Astrocyte (in vitro differentiated cells and primary cell): ENCODE data around the gene RRH. TPM values are rescaled to one million over a fixed set of nuclear protein-coding genes. Genes with fewer than 3 reads are reported as not detected.
"Not testable (repeated sequence)": the region's sequence is repeated elsewhere in the genome, so short reads cannot be mapped to it uniquely, and the experiment has no call there.

Source experiments
- DNase-seq: peaks from one replicate; pipeline ENCODE4 v3.0.0-alpha.2; 2010; ENCODE audit warnings: low read depth
- FAIRE-seq: peaks from 2 replicates; lab custom pipeline; 2011; peaks lifted over from hg19 to GRCh38; lab: Jason Lieb, UNC
- H2AFZ ChIP-seq: 2 replicates; pipeline ENCODE4 v1.6.0; 2012; ENCODE audit warnings: low read depth, low read length, inconsistent platforms
- H3K27ac ChIP-seq: 2 replicates; pipeline ENCODE4 v1.5.1; 2011; ENCODE audit warnings: low read depth, low read length, inconsistent platforms
- H3K27me3 ChIP-seq: 2 replicates; pipeline ENCODE4 v1.6.0; 2011; ENCODE audit warnings: low read length, inconsistent platforms; ENCODE audit not compliant: insufficient read depth
- H3K36me3 ChIP-seq: 2 replicates; pipeline ENCODE4 v1.5.1; 2011; ENCODE audit warnings: low read length, inconsistent platforms; ENCODE audit not compliant: insufficient read depth
- H3K4me1 ChIP-seq: 2 replicates; pipeline ENCODE4 v1.5.1; 2011; ENCODE audit warnings: low read length, inconsistent platforms; ENCODE audit not compliant: insufficient read depth
- H3K4me2 ChIP-seq: 2 replicates; pipeline ENCODE4 v1.6.0; 2012; ENCODE audit warnings: low read length, inconsistent platforms
- H3K4me3 ChIP-seq: 2 replicates; pipeline ENCODE4 v1.5.1; 2011; ENCODE audit warnings: low read depth, mild to moderate bottlenecking, low read length, inconsistent platforms; ENCODE audit not compliant: insufficient read depth
- H3K79me2 ChIP-seq: 2 replicates; pipeline ENCODE4 v1.6.0; 2012; ENCODE audit warnings: mild to moderate bottlenecking, low read length, inconsistent platforms; ENCODE audit not compliant: insufficient read depth
- H3K9ac ChIP-seq: 2 replicates; pipeline ENCODE4 v1.6.0; 2012; ENCODE audit warnings: mild to moderate bottlenecking, low read length, inconsistent platforms
- H3K9me3 ChIP-seq: 2 replicates; pipeline ENCODE4 v1.5.1; 2012; ENCODE audit warnings: low read depth, mild to moderate bottlenecking, low read length, inconsistent platforms; ENCODE audit not compliant: insufficient read depth
- H4K20me1 ChIP-seq: 2 replicates; pipeline ENCODE4 v1.6.0; 2012; ENCODE audit warnings: low read length, inconsistent platforms; ENCODE audit not compliant: insufficient read depth
- H3K27ac Mint-ChIP-seq: one replicate; pipeline ENCODE4 v1.8.0; 2021; ENCODE audit warnings: mild to moderate bottlenecking, mixed read lengths; ENCODE audit not compliant: unreplicated experiment
- H3K27me3 Mint-ChIP-seq: one replicate; pipeline ENCODE4 v1.8.0; 2021; ENCODE audit warnings: low read depth, mixed read lengths; ENCODE audit not compliant: unreplicated experiment
- H3K36me3 Mint-ChIP-seq: one replicate; pipeline ENCODE4 v1.8.0; 2021; ENCODE audit warnings: low read depth, mixed read lengths; ENCODE audit not compliant: unreplicated experiment
- H3K4me1 Mint-ChIP-seq: one replicate; pipeline ENCODE4 v1.8.0; 2021; ENCODE audit warnings: low read depth, mixed read lengths; ENCODE audit not compliant: unreplicated experiment
- H3K4me3 Mint-ChIP-seq: one replicate; pipeline ENCODE4 v1.8.0; 2021; ENCODE audit warnings: mild to moderate bottlenecking, moderate library complexity, mixed read lengths; ENCODE audit not compliant: unreplicated experiment
- H3K9me3 Mint-ChIP-seq: one replicate; pipeline ENCODE4 v1.8.0; 2021; ENCODE audit warnings: mild to moderate bottlenecking, mixed read lengths; ENCODE audit not compliant: unreplicated experiment
- EZH2 ChIP-seq: IDR thresholded peaks from 2 replicates; pipeline ENCODE4 v1.6.1; 2012; ENCODE audit warnings: mild to moderate bottlenecking, low read length, inconsistent platforms; ENCODE audit not compliant: insufficient read depth
- total RNA-seq: library from RNA; stranded (reverse); gene quantifications from 2 replicates; pipeline ENCODE4 v1.2.1, GENCODE V29; 2021
- TF ChIP-seq, protein P1 (sequence below): IDR thresholded peaks from 2 replicates; pipeline ENCODE4 v1.5.1; 2011; ENCODE audit warnings: low read depth, mild to moderate bottlenecking, inconsistent platforms, low read length, moderate library complexity; ENCODE audit not compliant: insufficient read depth

The RRH gene
- total RNA-seq, 1 donor from 2014 or later, result 0.25 TPM

DNA sequence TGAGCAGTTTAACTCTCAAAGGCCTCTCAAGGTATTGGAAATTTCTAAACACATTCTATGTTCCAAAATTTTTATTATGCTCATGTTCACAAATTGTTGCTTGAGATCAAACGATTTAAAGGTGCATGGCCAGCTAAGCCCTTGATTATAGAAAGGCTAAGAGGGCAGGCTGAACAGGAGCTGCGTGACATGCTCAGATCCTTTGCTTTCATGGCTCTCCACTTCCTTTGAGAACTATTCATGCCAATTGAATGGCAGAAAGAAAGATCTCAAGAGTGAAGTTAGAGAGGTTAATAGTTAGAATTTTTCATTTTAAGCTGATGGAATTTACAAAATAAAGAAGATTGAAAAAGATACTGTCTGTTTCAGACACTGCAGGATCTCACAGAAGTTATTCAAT lies 20.7 kb downstream of the RRH start:
- Histone ChIP-seq H3K9me3 (no peaks in the 10 kb centered on the region), H3K4me1 (no peaks in the 10 kb centered on the region), H3K79me2 (no peaks in the 10 kb centered on the region), H4K20me1 (no peaks in the 10 kb centered on the region), H3K9ac (no peak overlapping the region), H2AFZ (no peak overlapping the region), H3K27ac (no peak overlapping the region), H3K4me2 (no peak overlapping the region), H3K27me3 (no peaks in the 10 kb centered on the region), H3K36me3 (no peaks in the 10 kb centered on the region), H3K4me3 (no peak overlapping the region)
- no peaks in the 10 kb centered on the region for H3K4me1 Mint-ChIP-seq
- DNase-seq (no peak), FAIRE-seq (no peak)
- H3K27me3 Mint-ChIP-seq, result no peaks in the 10 kb centered on the region
- H3K4me3 Mint-ChIP-seq, result no peak overlapping the region
- no peak overlapping the region for H3K27ac Mint-ChIP-seq
- TF ChIP-seq, protein P1, sequence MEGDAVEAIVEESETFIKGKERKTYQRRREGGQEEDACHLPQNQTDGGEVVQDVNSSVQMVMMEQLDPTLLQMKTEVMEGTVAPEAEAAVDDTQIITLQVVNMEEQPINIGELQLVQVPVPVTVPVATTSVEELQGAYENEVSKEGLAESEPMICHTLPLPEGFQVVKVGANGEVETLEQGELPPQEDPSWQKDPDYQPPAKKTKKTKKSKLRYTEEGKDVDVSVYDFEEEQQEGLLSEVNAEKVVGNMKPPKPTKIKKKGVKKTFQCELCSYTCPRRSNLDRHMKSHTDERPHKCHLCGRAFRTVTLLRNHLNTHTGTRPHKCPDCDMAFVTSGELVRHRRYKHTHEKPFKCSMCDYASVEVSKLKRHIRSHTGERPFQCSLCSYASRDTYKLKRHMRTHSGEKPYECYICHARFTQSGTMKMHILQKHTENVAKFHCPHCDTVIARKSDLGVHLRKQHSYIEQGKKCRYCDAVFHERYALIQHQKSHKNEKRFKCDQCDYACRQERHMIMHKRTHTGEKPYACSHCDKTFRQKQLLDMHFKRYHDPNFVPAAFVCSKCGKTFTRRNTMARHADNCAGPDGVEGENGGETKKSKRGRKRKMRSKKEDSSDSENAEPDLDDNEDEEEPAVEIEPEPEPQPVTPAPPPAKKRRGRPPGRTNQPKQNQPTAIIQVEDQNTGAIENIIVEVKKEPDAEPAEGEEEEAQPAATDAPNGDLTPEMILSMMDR, result no peak
- no peak for TF ChIP-seq EZH2
- H3K9me3 Mint-ChIP-seq, result no peaks in the 10 kb centered on the region
- H3K36me3 Mint-ChIP-seq, result no peaks in the 10 kb centered on the region

DNA sequence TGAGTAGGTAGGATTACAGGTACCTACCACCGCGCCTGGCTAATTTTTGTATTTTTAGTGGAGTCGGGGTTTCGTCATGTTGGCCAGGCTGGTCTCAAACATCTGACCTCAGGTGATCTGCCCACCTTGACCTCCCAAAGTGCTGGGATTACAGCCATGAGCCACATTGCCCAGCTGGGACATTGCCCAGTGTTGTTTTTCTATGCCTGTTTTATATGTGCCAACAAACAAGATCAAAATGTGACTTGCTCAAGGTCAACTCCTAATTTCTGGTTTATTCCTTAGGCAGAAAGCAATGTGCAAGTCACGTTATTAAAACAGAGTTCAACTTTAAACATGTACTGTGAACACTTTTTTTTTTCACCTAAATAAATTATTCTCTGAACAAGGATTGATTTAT lies 22.8 kb downstream of the RRH start:
- Mint-ChIP-seq H3K4me3 (no peak overlapping the region), H3K9me3 (no peaks in the 10 kb centered on the region), H3K27me3 (no peaks in the 10 kb centered on the region), H3K27ac (no peak overlapping the region), H3K4me1 (no peaks in the 10 kb centered on the region), H3K36me3 (peaks cover under 1% of the 10 kb centered on the region)
- Histone ChIP-seq H4K20me1 (no peaks in the 10 kb centered on the region), H3K79me2 (no peaks in the 10 kb centered on the region), H3K9ac (no peak overlapping the region), H3K4me2 (no peak overlapping the region), H3K4me1 (no peaks in the 10 kb centered on the region), H3K27me3 (no peaks in the 10 kb centered on the region), H3K4me3 (no peak overlapping the region), H3K36me3 (no peaks in the 10 kb centered on the region), H3K9me3 (no peaks in the 10 kb centered on the region), H3K27ac (no peak overlapping the region), H2AFZ (no peak overlapping the region)
- no peak for FAIRE-seq
- no peak for DNase-seq
- no peak for TF ChIP-seq EZH2
- TF ChIP-seq, protein P1, result no peak

DNA sequence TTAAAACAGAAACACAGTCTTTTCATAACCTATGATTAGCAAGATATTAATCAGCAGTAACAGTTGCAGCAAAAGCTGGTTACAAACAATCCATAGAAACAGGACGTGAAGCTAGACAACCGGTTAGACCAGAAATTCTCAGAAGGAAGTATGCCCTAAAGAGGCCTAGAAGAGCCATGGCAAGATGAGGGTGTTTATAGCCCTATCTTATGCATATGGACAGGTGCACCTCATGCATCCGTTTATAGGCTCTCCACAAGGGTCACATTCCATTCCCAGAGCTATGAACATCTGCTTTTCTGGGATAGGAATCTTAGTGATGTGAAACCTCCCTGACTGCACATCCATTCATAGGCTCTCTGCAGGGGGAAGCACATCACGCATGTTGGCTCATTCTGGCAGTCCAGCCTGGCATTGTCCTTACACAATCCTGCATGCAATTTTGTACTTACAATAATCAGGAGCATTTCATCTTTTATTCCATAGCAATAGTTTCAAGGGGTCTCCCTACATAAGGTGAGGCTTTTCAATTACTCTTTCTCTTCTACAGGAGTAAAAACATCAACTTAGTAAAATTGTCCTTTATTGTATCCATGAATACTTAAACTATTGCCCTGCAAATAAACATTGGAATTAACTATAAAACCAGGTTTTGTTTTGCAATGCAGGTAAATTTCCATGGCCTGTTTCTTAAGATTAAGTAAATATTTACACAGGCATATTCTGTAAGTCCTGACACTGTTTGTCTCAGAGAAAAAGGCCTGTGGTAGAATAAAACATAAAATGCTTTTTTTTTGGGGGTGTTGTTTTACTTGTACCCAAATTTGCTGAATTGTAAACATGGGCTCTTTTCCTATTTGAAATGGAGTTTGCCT lies 31.9 kb downstream of the RRH start:
- H3K4me3 ChIP-seq, H3K27ac ChIP-seq, H3K9me3 Mint-ChIP-seq, H2AFZ ChIP-seq, DNase-seq, H3K9me3 ChIP-seq, H3K4me1 Mint-ChIP-seq, H3K79me2 ChIP-seq, H3K27me3 Mint-ChIP-seq, H3K4me2 ChIP-seq, H3K36me3 ChIP-seq, H3K27ac Mint-ChIP-seq, H3K27me3 ChIP-seq, H3K36me3 Mint-ChIP-seq, H3K4me3 Mint-ChIP-seq, FAIRE-seq, H3K9ac ChIP-seq, H3K4me1 ChIP-seq, H4K20me1 ChIP-seq: not testable (repeated sequence)
